Right lobe of liver (tissue), 6 donors: ENCODE results near the gene MYH9. TPM values are rescaled to one million over a fixed set of nuclear protein-coding genes. Genes with fewer than 3 reads are reported as not detected.

Experiments used
- ATAC-seq, 4 donors: fragments of 200-7000 bp; cut with Tn5 transposase; one replicate each; pipeline ENCODE4 v1.9.1; 2020; ENCODE audit warnings: mild to moderate bottlenecking in 4 of 4, moderate library complexity in 4 of 4
- DNase-seq, 3 donors: peaks; one replicate each; pipeline ENCODE4 v3.0.0-alpha.2; 2020
- H3K27ac ChIP-seq, 3 donors: fragments of 200-600 bp; one replicate each; pipeline ENCODE4 v1.8.0; 2022
- H3K27me3 ChIP-seq, 2 donors: fragments of 200-600 bp; one replicate each; pipeline ENCODE4 v1.8.0; 2022
- H3K36me3 ChIP-seq, 4 donors: fragments of 200-600 bp; sonication (generic) in 1 of 4; one replicate each; pipeline versions ENCODE4 v1.5.1 to v1.8.0; 2017 to 2022; ENCODE audit warnings: control low read depth in 1 of 4
- H3K4me1 ChIP-seq, 4 donors: fragments of 200-600 bp; sonication (generic) in 1 of 4; one replicate each; pipeline versions ENCODE4 v1.5.1 to v1.8.0; 2017 to 2022; ENCODE audit warnings: control low read depth in 1 of 4
- H3K4me3 ChIP-seq, 3 donors: fragments of 200-600 bp; one replicate each; pipeline ENCODE4 v1.8.0; 2022
- H3K9me3 ChIP-seq, 4 donors: fragments of 200-600 bp; sonication (generic) in 1 of 4; one replicate each; pipeline versions ENCODE4 v1.5.1 to v1.8.0; 2017 to 2022; ENCODE audit warnings: control low read depth in 1 of 4
- CTCF ChIP-seq, 4 donors: fragments of 200-600 bp in 3 of 4; fragments of 450-650 bp in 1 of 4; IDR thresholded peaks; one replicate each; pipeline versions ENCODE4 v1.5.1 to v1.8.0; 2016 to 2022; ENCODE audit warnings: antibody characterized with exemption in 4 of 4, mild to moderate bottlenecking in 2 of 4
- POLR2A ChIP-seq: fragments of 450-650 bp; IDR thresholded peaks from one replicate; pipeline ENCODE4 v1.6.1; 2017; ENCODE audit warnings: antibody characterized with exemption, mild to moderate bottlenecking
- WGBS: methylation state at CpG from one replicate; pipeline ENCODE4 v1.1.6; 2018; ENCODE audit warnings: low coverage, low lambda C conversion rate; ENCODE audit not compliant: insufficient coverage; ENCODE audit errors: missing lambda C conversion rate; 5-methylcytosine and 5-hydroxymethylcytosine counted together
- intact Hi-C, 2 donors: fragments of 100-400 bp; cut with DNase I; formaldehyde crosslinking; loops; one replicate each; pipeline versions ENCODE4 v1.11.2 to v1.14.1; 2022
- total RNA-seq, 6 experiments: library from RNA; depleted of rRNA in 2 of 6; stranded (reverse); fragments of >200 nt in 2 of 6; fragmentation: NEBNext Ultra II Directional in 3 of 6; extraction: Animal tissue kit (Norgen Biotek cat#: 25700) in 3 of 6; gene quantifications; one replicate each; pipeline versions ENCODE4 v1.1.0 to v1.2.4, GENCODE V29; 2016 to 2023
- donor health status: DM: no; HTN: yes; CAD: no.
- donor health status: DM: no; HTN: no; CAD: no.
- donor health status: DM: no; HTN: no; CAD: no.
- donor health status: DM: no; HTN: yes; CAD: no.
- donor health status: DM: no; HTN: yes; CAD: no.

Gene MYH9
- total RNA-seq, 6 experiments from 2014 or later = 168 to 435 (median 222) TPM

GRCh38 chr22:36332623-36333332, 55.0 kb downstream of the MYH9 start:
- 37% methylated on average over 4 of the region's 13 CpGs for WGBS
- TF ChIP-seq POLR2A (no peak), CTCF (IDR thresholded peaks at IDR 0.05) (no peak)
- no peaks in the 10 kb centered on the region for H3K9me3 ChIP-seq
- no peak overlapping the region for H3K4me3 ChIP-seq
- H3K27me3 ChIP-seq = no peaks in the 10 kb centered on the region
- peak overlapping the region; percentile 54 to 88 (median 71) for H3K27ac ChIP-seq
- intact Hi-C loops = no loop called here
- no peak for ATAC-seq
- H3K36me3 ChIP-seq = peaks cover 0 to 59% (median 4%) of the 10 kb centered on the region in 4 donors
- no peak for DNase-seq
- H3K4me1 ChIP-seq = peaks cover 0 to 68% (median 19%) of the 10 kb centered on the region in 4 donors

- ATAC-seq (peak; percentile 12 to 33 (median 24)), DNase-seq (peak in 2 of 3 donors; percentile 70 to 79)
- WGBS = 55% methylated on average over 5 of the region's 15 CpGs
- Histone ChIP-seq H3K9me3 (no peaks in the 10 kb centered on the region), H3K36me3 (peaks cover 0 to 61% (median 4%) of the 10 kb centered on the region in 4 donors), H3K4me3 (no peak overlapping the region), H3K27ac (peak overlapping the region; percentile 54 to 88 (median 71)), H3K27me3 (no peaks in the 10 kb centered on the region), H3K4me1 (peaks cover 0 to 65% (median 17%) of the 10 kb centered on the region in 4 donors)
- TF ChIP-seq POLR2A (no peak), CTCF (IDR thresholded peaks at IDR 0.05) (no peak)
- intact Hi-C loops = no loop called here
Observed at GRCh38 chr22:36331912-36332622, 55.7 kb downstream of the MYH9 start.

- Histone ChIP-seq H3K4me3 (no peak overlapping the region), H3K27ac (peak overlapping the region; percentile 54 to 88 (median 71)), H3K27me3 (no peaks in the 10 kb centered on the region), H3K36me3 (peaks cover 0 to 61% (median 8%) of the 10 kb centered on the region in 4 donors), H3K4me1 (peaks cover 0 to 58% (median 15%) of the 10 kb centered on the region in 4 donors), H3K9me3 (no peaks in the 10 kb centered on the region)
- ATAC-seq = peak; percentile 50 to 69 (median 64)
- intact Hi-C loops = no loop called here
- 28% methylated on average over 4 of the region's 11 CpGs for WGBS
- TF ChIP-seq POLR2A (no peak), CTCF (IDR thresholded peaks at IDR 0.05) (no peak)
- peak; percentile 71 to 86 (median 83) for DNase-seq
Observed at GRCh38 chr22:36331306-36331911, 56.4 kb downstream of the MYH9 start.

GRCh38 chr22:36330655-36331305, 57.0 kb downstream of the MYH9 start:
- ATAC-seq (peak; percentile 27 to 57 (median 36)), DNase-seq (peak in 1 of 3 donors; percentile 63)
- no peaks in the 10 kb centered on the region for H3K27me3 ChIP-seq
- H3K27ac ChIP-seq = peak overlapping the region; percentile 54 to 88 (median 71)
- no peak for TF ChIP-seq CTCF (IDR thresholded peaks at IDR 0.05)
- no peak for TF ChIP-seq POLR2A
- no peak overlapping the region for H3K4me3 ChIP-seq
- H3K9me3 ChIP-seq = no peaks in the 10 kb centered on the region
- intact Hi-C loops = no loop called here
- H3K36me3 ChIP-seq = peaks cover 2 to 67% (median 12%) of the 10 kb centered on the region in 4 donors
- 43% methylated on average over 14 of the region's 20 CpGs for WGBS
- H3K4me1 ChIP-seq = peaks cover 0 to 52% (median 15%) of the 10 kb centered on the region in 4 donors
